GM10847 (cell line): ENCODE data around the gene AFF2.

ENCODE experiments used
- POLR2A ChIP-seq: IDR thresholded peaks from 2 replicates; pipeline ENCODE4 v1.6.1; 2011; ENCODE audit not compliant: insufficient read length; ENCODE audit errors: extremely low read depth

Gene AFF2

DNA sequence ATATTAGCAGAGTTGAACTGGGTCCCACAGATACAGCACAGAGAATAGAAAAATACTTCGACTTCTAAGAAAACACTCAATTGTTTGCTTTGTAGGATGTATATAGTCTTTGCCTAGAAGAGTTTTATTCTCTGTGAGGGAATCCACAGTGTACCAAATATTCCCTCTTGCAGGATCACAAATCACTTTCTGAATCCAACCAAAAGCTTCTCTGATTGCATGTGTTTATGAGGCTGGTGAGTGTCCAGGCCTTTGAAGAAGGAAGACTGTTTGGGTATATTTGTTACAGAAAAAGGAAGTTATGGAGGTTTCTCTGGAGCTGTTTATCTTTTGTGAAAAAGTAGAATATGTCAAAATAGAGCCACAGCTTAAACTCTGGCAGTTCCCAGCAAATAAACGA, 423.2 kb downstream of the AFF2 start:
- no peak for TF ChIP-seq POLR2A

DNA sequence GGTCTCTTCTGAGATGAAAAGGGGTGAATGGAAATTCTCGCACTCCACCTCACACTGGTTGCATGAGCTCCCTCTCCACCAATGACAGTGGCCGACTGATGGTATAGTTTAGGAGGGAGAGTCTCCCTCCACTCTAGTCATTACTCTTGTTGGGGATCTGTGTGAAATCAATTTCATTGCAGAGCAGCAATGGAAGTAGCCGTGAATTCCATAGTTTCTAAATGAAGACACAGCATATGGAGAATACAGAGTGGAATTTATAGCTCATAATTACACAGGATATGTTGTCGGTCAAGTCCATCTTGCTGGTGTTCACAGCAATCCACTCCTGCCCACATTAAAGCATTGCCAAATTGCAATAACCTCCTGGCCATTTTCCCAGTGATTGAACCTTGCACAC, 426.0 kb downstream of the AFF2 start:
- TF ChIP-seq POLR2A: no peak

DNA sequence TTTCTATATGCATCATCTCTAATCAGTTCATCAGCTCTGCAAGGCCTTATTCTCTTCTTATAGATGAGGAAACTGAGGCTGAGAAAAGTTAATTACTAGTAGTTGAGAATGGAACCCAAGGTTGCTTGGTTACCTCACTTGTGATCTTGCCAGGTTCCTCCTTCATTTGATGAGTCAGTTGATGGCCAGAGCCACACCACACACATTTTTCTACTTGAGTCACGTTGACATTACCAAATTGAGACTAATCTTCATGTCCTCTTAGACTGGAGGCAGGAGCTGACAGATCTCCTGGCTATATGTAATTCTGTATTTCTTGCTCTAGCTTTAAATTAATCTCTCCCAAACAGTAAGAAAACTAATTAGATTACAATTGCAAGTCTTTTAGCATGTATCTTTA, 428.4 kb downstream of the AFF2 start:
- no peak for TF ChIP-seq POLR2A

DNA sequence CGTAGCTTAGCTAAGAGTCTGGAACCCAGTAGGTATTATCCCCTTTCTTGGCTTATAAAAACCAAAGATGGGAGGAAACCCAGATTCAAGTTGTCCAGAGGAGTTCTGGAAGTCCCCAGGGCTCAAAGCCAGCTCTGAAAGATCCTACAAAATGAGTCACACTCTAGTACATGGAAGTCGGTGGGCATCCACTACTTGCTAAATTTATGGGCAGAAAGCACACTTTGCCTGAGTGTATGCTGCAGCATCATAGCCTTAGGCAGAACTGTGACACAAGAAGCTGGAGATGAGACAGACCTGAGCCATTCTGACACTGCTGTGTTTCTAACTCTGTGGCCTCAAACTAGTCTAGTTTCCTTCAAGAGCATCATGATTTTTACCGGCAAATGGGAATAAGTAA, 429.3 kb downstream of the AFF2 start:
- TF ChIP-seq POLR2A: no peak

DNA sequence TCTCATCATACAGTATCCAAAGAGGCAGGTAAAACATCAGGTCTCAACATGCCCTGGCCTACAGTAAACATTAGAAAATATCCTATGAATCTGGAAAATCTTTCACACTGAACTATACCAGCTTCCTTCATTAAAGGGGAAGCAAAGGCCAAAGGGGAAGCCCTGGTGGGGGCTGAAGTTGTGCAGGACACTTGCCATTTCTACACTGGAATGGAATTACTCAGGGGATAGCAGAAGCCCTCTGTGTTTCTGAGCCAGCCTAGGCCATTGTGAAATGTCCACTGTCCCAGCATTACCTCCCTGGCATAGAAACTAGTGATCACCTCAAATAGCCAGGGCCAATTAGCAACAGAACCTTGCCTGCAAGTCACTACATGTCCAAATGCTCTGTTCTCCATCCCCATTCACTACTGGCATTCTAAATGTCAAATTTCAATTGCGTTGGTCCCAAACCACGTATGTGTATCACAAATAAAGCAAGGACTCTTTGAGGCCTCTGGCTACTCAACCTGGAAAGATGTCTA, 429.9 kb downstream of the AFF2 start:
- no peak for TF ChIP-seq POLR2A

DNA sequence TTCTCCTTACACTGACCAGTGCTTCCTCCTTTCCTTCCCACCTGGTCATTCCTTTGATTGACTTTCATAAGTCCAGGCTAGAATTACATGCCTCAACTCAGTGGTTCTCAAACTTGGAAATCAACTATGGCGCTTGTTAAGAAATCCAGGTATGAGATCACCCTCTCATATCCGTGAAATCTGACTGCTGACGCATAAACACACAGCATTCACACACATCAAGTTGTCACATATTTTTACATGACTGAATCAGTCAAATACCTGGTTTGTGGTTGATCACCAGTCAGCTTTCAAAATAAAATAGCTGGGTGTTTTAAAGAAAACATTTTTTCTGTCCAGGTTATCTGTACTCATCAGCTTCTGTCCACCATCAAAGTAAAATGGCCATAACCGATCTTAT, 433.5 kb downstream of the AFF2 start:
- no peak for TF ChIP-seq POLR2A

DNA sequence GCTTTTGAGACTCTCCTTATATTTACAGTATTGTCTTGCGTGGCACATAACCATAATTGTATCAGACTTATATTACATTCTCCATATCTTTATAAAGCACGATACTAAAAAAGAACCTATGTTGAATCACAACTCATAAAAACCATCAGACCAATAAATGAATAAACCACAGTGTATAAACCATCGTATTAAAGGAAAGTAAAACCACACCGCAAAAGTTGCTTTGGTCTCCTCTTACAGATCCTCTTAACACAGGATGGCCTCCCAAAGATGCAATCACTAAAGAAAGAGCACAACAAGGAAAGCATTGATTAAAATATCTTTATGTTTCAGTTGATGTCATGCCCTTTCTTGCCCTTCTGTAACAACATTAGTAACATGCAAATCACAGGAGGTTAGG, 437.9 kb downstream of the AFF2 start:
- no peak for TF ChIP-seq POLR2A

DNA sequence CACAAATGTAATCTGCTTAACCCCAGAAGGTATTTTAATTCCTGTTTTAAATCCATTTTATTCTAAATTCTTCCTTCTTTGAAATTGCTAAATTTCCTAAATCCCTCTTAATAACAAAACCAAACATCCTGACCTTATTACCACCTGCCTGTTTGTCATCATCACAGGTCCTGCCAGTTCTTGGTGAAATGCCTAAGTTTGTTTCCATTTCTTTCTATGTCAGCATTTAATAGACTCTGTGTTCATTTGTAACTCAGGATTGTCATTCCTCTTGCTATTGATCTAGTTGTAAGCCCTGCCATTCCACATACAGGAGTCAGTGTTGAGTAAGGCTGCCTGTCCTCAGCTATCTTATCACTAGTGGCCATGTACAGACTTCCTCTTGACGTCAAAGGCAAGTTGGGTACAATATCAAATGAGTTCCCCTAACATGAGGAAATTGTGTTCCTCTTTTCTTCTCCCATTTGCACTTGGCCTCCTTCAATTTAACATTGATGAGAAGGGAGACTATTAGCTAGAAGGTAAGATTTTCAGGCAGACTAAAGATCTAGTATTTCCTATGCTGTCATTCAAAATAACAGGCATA, 440.1 kb downstream of the AFF2 start:
- TF ChIP-seq POLR2A: no peak

DNA sequence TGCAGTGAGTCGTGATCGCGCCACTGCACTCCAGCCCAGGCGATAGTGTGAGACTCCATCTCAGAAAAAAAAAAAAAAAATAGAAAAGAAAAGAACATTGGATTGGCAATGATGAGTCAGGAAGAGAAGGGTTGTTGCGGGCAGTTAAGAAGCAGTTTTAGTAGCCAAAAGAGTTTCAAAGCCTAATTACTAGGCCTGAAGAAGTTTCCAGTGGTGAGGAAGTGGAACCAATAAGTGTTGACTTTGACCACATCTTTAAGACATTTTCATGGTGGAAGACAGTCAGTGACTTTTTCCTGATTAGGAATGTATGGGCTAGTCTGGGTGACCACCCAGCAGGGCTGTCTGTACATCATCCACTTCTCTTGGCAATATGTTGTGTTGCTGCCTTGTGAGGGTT, 442.3 kb downstream of the AFF2 start:
- no peak for TF ChIP-seq POLR2A

DNA sequence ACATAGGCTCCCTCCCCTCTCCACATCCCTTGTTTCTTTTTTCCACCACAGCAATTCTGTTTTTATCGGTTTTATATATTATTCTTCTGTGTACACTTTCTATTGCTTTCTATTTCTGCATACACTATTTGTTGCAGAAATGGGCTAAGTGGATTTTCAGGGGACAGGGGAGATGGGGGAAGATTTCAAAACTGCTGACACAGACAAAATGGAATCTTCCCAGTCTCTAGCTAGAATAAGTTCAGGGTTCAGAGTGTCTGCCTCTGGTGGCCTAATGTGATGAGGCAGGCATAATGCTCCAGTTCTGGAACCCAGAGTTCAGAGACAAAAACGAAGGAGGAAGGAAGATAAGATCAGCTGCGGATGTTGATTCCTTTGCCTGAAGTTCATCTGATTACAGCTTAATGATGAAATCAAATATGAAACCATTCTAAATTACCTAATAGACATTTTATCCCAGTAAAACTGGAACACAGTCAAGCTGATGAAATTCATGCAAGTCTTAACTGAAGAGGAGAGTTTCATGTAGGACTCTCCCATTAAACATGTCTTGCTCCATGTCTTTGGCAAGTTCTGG, 447.1 kb downstream of the AFF2 start:
- no peak for TF ChIP-seq POLR2A

DNA sequence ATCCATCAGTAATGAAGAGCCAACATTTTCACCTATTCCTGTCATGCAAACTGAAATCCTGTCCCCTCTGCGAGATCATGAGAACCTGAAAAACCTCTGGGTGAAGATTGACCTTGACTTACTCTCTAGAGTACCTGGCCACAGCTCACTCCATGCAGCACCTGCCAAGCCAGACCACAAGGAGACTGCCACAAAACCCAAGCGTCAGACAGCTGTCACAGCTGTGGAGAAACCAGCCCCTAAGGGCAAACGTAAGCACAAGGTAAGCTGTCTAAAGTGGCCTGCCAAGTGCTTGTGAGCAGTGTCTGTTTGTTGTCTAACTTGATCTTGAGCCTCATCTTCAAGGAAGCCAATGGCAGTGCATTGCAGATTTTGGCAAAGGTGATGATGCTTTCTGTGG, 455.9 kb downstream of the AFF2 start:
- TF ChIP-seq POLR2A: no peak

DNA sequence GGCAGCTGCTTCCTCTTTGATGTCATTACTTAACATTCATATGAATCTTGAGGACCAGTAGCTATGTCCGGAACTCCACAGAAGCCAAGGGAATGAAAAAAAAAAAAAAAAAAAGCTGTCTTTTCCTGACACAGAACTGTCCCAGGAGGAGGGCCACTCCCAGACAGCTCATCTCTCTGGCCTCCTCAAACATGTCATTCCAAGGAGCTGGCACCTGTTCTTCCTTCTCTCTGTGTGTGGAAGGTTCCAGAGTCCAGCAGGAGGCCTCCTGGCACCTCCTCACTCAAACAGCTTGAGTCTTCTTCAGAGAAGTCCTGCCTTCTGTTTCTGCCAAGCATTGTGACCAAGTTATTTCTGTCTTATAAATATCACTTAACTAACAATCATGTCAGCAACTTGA, 458.5 kb downstream of the AFF2 start:
- no peak for TF ChIP-seq POLR2A

DNA sequence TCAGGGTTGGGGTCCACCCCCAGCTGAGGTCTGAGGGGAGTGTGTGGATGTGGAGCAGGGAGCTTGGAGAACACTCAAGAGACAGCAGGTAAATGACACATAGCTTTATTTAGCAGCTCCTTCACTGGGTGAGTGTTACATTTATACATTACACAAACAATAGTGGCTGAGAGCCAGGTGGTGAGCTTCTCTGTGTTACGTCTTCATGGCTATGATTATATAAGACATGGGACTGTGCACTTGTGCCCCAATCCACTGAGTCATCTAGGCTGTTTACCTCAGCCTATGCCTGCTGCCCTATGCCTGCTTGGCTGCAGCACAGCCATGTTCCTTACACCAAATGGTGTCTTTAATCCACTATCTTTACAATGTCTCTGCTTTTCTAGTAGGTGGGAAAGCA, 459.6 kb downstream of the AFF2 start:
- TF ChIP-seq POLR2A: no peak

DNA sequence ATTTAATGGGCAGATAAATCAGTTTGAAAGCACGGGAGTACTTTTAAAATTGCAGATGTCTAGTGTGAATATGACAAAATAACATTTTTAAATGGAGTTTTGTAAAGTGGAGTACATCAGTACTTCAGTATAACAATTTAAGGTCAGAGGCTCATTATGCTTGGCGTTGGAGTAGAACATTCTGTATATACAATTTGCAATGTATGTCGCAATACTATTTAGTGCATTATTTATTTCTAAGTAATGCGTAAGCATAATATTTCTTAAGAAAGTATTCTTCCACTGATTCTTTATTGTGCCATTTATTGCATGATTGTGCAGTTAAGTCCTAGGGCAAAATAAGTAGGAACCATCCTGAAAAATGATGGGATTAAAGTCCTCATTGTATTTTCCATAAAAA, 461.6 kb downstream of the AFF2 start:
- TF ChIP-seq POLR2A: no peak

DNA sequence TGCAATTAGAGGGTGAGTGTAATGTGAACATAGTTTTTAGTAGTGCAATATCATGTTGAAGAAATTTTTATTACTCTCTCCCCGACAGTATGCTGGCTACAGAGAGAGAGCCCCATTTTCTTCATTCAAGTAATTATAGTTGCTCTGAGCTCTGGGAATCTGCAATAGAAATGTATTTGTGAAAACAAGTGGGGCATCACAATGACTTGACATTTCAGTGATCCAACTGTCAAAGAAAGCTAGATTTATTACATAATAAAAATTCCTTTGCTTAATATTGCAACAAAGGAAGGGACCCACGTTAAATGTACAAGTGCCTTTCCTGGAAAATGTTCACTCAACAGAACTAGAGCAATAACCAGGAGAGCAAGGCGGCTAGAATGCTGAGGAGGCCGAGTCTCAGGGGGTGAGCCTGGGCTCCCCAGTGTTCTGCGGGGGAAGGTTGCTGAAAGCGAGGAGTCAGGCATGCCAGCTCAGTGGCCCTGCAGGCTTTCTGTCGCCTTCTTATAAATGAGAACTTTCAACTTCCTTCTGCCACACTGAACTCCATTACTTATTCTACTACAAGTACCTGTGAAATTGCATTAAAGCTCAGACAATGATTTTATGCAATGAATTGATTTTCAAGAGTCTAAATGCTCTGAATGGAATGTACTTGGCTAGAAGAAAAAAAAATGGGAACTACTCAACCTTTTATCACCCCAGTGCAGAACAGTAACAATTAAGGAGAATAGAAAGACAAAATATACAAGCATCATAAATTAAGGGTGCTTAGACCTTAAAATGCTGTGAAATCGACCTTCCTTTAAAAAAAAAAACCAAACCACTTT, 476.4 kb downstream of the AFF2 start:
- TF ChIP-seq POLR2A: no peak

DNA sequence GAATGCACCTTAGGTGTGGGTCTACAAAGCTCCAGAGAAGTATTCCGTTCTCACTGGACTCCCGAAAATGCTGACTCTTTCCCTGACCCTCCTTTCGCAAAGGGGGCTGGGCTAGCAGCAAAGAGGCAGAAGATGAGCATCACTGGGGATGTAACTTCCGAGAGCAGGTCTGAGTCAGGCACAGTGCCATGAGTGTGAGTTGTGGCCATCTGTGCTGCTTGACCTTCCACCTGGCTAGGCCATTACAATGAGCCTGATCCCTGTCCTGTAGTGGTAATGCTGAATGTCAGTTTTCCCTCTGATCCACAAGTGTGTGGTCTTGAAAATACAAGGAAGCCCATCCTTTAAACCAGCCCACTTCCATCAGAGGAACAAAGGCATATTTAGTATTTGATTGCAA, 479.4 kb downstream of the AFF2 start:
- TF ChIP-seq POLR2A: no peak

DNA sequence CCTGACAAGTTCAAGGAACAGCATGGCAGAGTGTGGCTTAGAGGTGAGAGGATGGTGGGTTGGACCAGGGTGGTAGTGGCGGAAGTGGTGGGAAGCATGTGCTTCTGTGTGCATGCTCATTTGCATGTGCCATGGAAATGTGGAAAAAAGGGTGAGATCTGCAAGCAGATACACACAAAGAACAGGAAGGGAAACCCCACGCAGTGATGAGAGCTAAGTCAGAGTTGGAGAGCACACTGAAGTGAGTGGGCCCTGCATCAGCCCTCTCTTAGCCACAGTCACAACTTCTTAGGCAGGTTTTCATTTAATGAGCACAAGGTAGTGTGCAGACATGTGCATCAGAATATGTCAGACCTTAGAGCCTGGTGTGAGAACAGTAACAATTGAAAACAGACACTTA, 483.8 kb downstream of the AFF2 start:
- no peak for TF ChIP-seq POLR2A

DNA sequence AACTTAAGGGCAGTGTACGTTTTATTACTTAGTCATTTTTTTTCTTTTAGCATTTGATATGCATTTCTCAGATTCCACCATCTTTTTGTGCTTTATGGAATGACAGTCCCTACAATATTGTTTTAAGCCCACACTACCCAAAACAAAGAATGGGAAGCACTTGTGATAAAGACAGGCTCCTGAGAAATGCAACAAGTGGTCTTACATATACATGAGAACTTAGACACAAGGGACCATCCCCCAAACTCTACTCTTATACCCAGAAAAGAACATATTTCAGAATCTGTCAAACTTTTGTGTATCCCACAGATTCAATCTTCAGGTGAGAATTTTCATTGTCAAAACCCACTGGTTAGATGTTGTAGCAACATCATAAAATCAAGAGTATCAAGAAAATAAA, 491.1 kb downstream of the AFF2 start:
- no peak for TF ChIP-seq POLR2A
